ENCODE measurements around the gene MEDAG.

The MEDAG gene

GRCh38 chr13:30904043-30904442, 2.0 kb upstream of the MEDAG start:
- TF ChIP-seq CSDC2 (CRISPR knock-in tag; IDR thresholded peaks at IDR 0.05) (no peak), ZC3H10 (CRISPR knock-in tag; IDR thresholded peaks at IDR 0.05) (no peak), ARNTL (CRISPR knock-in tag; IDR thresholded peaks at IDR 0.05; ENCODE audit: borderline replicate concordance, low read depth) (no peak), PATZ1 (CRISPR knock-in tag; IDR thresholded peaks at IDR 0.05; ENCODE audit: borderline replicate concordance) (no peak), ZNF70 (CRISPR knock-in tag; IDR thresholded peaks at IDR 0.05) (no peak), ZNF565 (CRISPR knock-in tag; conservative IDR thresholded peaks at IDR 0.05; ENCODE audit: low read depth) (no peak), TOX (CRISPR knock-in tag; IDR thresholded peaks at IDR 0.05; ENCODE audit: borderline replicate concordance) (no peak), TCF4 (CRISPR knock-in tag; IDR thresholded peaks at IDR 0.05; ENCODE audit: borderline replicate concordance) (no peak), ZFP30 (CRISPR knock-in tag; IDR thresholded peaks at IDR 0.05) (no peak), ESRRG (CRISPR knock-in tag; IDR thresholded peaks at IDR 0.05) (no peak), GLIS3 (CRISPR knock-in tag; IDR thresholded peaks at IDR 0.05) (no peak), ISL1 (CRISPR knock-in tag; IDR thresholded peaks at IDR 0.05) (no peak), POU6F1 (CRISPR knock-in tag; IDR thresholded peaks at IDR 0.05; ENCODE audit: borderline replicate concordance, low read depth) (no peak), SNAI2 (CRISPR knock-in tag; IDR thresholded peaks at IDR 0.05) (no peak), OSR1 (CRISPR knock-in tag; IDR thresholded peaks at IDR 0.05) (no peak), ZNF8 (CRISPR knock-in tag; IDR thresholded peaks at IDR 0.05) (no peak), ZFP3 (CRISPR knock-in tag; IDR thresholded peaks at IDR 0.05) (no peak), BACH2 (CRISPR knock-in tag; IDR thresholded peaks at IDR 0.05; ENCODE audit: borderline replicate concordance) (no peak), PPARA (CRISPR knock-in tag; IDR thresholded peaks at IDR 0.05; ENCODE audit: borderline replicate concordance) (no peak)
- TF ChIP-seq, protein P1, sequence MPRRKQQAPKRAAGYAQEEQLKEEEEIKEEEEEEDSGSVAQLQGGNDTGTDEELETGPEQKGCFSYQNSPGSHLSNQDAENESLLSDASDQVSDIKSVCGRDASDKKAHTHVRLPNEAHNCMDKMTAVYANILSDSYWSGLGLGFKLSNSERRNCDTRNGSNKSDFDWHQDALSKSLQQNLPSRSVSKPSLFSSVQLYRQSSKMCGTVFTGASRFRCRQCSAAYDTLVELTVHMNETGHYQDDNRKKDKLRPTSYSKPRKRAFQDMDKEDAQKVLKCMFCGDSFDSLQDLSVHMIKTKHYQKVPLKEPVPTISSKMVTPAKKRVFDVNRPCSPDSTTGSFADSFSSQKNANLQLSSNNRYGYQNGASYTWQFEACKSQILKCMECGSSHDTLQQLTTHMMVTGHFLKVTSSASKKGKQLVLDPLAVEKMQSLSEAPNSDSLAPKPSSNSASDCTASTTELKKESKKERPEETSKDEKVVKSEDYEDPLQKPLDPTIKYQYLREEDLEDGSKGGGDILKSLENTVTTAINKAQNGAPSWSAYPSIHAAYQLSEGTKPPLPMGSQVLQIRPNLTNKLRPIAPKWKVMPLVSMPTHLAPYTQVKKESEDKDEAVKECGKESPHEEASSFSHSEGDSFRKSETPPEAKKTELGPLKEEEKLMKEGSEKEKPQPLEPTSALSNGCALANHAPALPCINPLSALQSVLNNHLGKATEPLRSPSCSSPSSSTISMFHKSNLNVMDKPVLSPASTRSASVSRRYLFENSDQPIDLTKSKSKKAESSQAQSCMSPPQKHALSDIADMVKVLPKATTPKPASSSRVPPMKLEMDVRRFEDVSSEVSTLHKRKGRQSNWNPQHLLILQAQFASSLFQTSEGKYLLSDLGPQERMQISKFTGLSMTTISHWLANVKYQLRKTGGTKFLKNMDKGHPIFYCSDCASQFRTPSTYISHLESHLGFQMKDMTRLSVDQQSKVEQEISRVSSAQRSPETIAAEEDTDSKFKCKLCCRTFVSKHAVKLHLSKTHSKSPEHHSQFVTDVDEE (CRISPR knock-in tag; IDR thresholded peaks at IDR 0.05), result no peak
- ATAC-seq, result no peak

DNA sequence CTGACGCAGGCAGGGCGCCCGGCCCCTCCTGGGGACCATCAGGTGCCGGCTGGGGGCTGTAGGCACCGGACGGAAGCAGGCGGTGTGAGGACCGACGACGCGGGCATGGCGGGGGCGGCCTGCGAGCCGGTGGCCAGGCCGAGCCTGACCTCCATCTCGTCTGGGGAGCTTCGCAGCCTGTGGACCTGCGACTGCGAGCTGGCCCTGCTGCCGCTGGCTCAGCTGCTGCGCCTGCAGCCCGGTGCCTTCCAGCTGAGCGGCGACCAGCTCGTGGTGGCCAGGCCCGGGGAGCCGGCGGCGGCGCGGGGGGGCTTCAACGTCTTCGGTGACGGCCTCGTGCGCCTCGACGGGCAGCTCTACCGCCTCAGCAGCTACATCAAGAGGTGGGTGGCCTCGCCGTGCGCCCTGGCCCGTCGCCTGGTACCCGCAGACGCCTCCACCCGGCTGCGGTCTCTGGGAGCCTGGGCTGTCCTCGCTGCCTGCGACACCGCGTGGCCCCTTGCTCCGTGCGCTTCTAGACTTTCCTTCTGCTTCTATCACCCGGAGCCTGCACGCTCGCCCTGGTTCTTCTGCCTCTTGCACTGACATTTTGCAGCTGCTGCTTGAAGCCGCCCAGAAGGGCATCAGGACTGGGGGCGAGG, 460 bp downstream of the MEDAG start:
- ATAC-seq, result no peak
- no peak for TF ChIP-seq ESRRG (CRISPR knock-in tag; IDR thresholded peaks at IDR 0.05)
- no peak for TF ChIP-seq CSRNP3 (CRISPR knock-in tag; IDR thresholded peaks at IDR 0.05)
- TF ChIP-seq OSR1 (CRISPR knock-in tag; IDR thresholded peaks at IDR 0.05), result no peak
- no peak for TF ChIP-seq CSDC2 (CRISPR knock-in tag; IDR thresholded peaks at IDR 0.05)
- no peak for TF ChIP-seq PPARA (CRISPR knock-in tag; IDR thresholded peaks at IDR 0.05; ENCODE audit: borderline replicate concordance)
- no peak for TF ChIP-seq ZNF8 (CRISPR knock-in tag; IDR thresholded peaks at IDR 0.05)

- peak; percentile 47 for ATAC-seq
- no peak for TF ChIP-seq ZFP3 (CRISPR knock-in tag; IDR thresholded peaks at IDR 0.05)
- no peak for TF ChIP-seq PPARA (CRISPR knock-in tag; IDR thresholded peaks at IDR 0.05; ENCODE audit: borderline replicate concordance)
- no peak for TF ChIP-seq SNAI2 (CRISPR knock-in tag; IDR thresholded peaks at IDR 0.05)
- no peak for TF ChIP-seq CSRNP3 (CRISPR knock-in tag; IDR thresholded peaks at IDR 0.05)
- no peak for TF ChIP-seq GLIS3 (CRISPR knock-in tag; IDR thresholded peaks at IDR 0.05)
- no peak for TF ChIP-seq PATZ1 (CRISPR knock-in tag; IDR thresholded peaks at IDR 0.05; ENCODE audit: borderline replicate concordance)
- TF ChIP-seq CSDC2 (CRISPR knock-in tag; IDR thresholded peaks at IDR 0.05), result no peak
- no peak for TF ChIP-seq ZNF565 (CRISPR knock-in tag; conservative IDR thresholded peaks at IDR 0.05; ENCODE audit: low read depth)
- no peak for TF ChIP-seq ZNF8 (CRISPR knock-in tag; IDR thresholded peaks at IDR 0.05)
- no peak for TF ChIP-seq ISL1 (CRISPR knock-in tag; IDR thresholded peaks at IDR 0.05)
Observed at GRCh38 chr13:30907121-30907861, 1.2 kb downstream of the MEDAG start.
